HFFc6 (cell line): Measurements from ENCODE around the gene CPLX3. TPM values are rescaled to one million over a fixed set of nuclear protein-coding genes. Genes with fewer than 3 reads are reported as not detected.

Experiments used
- DNase-seq: peaks from one replicate; pipeline ENCODE4 v3.0.0-alpha.2; 2018
- H3K27ac Mint-ChIP-seq: 2 replicates; pipeline ENCODE4 v1.8.0; 2020; ENCODE audit warnings: mild to moderate bottlenecking, mixed read lengths
- H3K27me3 Mint-ChIP-seq: 2 replicates; pipeline ENCODE4 v1.8.0; 2021; ENCODE audit warnings: mild to moderate bottlenecking, moderate library complexity, mixed read lengths; ENCODE audit not compliant: insufficient read depth
- H3K36me3 Mint-ChIP-seq: 2 replicates; pipeline ENCODE4 v1.8.0; 2021; ENCODE audit warnings: low read depth, mixed read lengths
- H3K4me1 Mint-ChIP-seq: 2 replicates; pipeline ENCODE4 v1.8.0; 2020; ENCODE audit warnings: low read depth, mixed read lengths
- H3K4me3 Mint-ChIP-seq: 2 replicates; pipeline ENCODE4 v1.8.0; 2020; ENCODE audit warnings: mild to moderate bottlenecking, moderate library complexity, mixed read lengths
- H3K9me3 Mint-ChIP-seq: 2 replicates; pipeline ENCODE4 v1.8.0; 2020; ENCODE audit warnings: mild to moderate bottlenecking, mixed read lengths
- total RNA-seq, 6 experiments: library from RNA; stranded (reverse); fragmentation: NEBNext Ultra II Directional; extraction: Animal tissue kit (Norgen Biotek cat#: 25700); gene quantifications; 2 replicates in 1 of 6; 3 replicates in 5 of 6; pipeline ENCODE4 v1.2.3, GENCODE V29; 2021
- TF ChIP-seq, protein P1 (sequence below): fragments of 200-600 bp; sonication (generic); IDR thresholded peaks from 2 replicates; pipeline ENCODE4 v1.5.0; 2021; ENCODE audit warnings: antibody characterized with exemption, mild to moderate bottlenecking

CPLX3 gene
- total RNA-seq, 6 experiments from 2014 or later = 0.09 TPM; not detected in 5

DNA sequence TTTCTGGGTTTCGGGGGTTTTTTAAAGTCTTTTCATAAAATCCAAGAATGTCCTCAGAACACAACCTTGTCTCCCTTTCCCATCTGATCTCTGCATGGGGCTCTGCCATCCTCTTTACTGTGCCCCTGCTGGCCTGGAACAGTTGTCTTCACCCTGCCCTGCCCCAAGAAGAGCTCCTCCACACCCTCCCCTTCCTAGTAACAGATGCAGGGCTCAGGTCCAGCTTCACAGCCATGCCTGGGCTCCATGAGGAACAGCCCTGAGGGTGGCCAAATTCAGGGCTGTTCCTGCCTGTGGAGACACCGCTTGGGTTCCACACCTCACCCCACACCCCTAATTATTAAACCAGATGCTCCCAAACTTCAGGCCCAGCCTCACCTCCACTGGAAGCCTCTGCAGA is 29.4 kb downstream of the CPLX3 start:
- Mint-ChIP-seq H3K27ac (no peak overlapping the region), H3K4me3 (no peak overlapping the region), H3K9me3 (no peaks in the 10 kb centered on the region), H3K4me1 (no peaks in the 10 kb centered on the region; the same call in 1 of the 2 replicates), H3K36me3 (no peaks in the 10 kb centered on the region), H3K27me3 (no peaks in the 10 kb centered on the region)
- TF ChIP-seq, protein P1, sequence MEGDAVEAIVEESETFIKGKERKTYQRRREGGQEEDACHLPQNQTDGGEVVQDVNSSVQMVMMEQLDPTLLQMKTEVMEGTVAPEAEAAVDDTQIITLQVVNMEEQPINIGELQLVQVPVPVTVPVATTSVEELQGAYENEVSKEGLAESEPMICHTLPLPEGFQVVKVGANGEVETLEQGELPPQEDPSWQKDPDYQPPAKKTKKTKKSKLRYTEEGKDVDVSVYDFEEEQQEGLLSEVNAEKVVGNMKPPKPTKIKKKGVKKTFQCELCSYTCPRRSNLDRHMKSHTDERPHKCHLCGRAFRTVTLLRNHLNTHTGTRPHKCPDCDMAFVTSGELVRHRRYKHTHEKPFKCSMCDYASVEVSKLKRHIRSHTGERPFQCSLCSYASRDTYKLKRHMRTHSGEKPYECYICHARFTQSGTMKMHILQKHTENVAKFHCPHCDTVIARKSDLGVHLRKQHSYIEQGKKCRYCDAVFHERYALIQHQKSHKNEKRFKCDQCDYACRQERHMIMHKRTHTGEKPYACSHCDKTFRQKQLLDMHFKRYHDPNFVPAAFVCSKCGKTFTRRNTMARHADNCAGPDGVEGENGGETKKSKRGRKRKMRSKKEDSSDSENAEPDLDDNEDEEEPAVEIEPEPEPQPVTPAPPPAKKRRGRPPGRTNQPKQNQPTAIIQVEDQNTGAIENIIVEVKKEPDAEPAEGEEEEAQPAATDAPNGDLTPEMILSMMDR = no peak
- DNase-seq = no peak

DNA sequence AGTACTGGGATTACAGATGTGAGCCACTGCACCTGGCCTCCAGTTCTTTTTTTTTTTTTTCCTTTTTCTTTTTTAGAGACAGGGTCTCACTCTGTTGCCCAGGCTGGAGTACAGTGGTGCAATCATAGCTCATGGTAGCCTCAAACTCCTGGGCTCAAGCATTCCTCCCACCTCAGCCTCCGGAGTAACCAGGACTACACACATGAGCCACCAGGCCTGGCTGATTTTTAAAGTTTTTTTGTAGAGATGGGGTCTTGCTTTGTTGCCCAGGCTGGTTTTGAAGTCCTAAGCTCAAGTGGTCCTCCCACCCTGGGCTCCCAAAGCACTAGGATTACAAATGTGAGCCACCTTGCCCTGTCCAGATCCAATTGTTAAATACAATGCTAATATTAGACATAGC is 30.1 kb downstream of the CPLX3 start:
- H3K4me1 Mint-ChIP-seq = no peaks in the 10 kb centered on the region; the same call in 1 of the 2 replicates
- no peak overlapping the region for H3K4me3 Mint-ChIP-seq
- H3K27ac Mint-ChIP-seq = no peak overlapping the region
- no peaks in the 10 kb centered on the region for H3K36me3 Mint-ChIP-seq
- no peaks in the 10 kb centered on the region for H3K9me3 Mint-ChIP-seq
- TF ChIP-seq, protein P1 = no peak
- H3K27me3 Mint-ChIP-seq = no peaks in the 10 kb centered on the region
- DNase-seq = no peak

DNA sequence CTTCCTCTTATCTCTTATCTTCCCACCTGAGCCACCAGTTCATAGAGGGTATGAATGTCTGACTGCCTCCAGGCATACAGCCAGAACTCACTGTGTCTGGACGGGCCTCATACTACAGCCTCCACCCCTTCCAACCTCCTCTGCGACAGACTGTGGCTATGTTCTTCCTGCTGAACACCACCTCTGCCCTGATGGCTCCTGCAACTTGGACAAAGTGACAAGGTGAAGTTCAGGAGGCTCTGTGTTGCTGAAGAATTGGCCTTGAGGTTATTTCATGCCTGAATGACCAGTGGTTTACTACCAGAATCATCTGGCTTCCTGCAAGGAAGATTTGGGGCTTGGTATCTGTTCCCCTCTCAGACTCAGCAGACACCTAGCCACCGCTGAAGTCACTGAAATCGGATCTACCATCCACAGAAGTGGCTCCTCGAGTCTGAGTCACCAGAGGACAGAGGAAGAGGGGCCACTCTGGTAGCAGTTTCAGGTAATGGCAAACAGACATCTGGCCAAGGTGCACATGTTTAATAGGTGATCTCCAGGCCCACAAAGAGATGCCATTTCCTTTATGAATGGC is 30.7 kb downstream of the CPLX3 start:
- H3K36me3 Mint-ChIP-seq = no peaks in the 10 kb centered on the region
- H3K27ac Mint-ChIP-seq = no peak overlapping the region
- DNase-seq = no peak
- H3K4me3 Mint-ChIP-seq = no peak overlapping the region
- H3K4me1 Mint-ChIP-seq = no peaks in the 10 kb centered on the region; the same call in 1 of the 2 replicates
- H3K27me3 Mint-ChIP-seq = no peaks in the 10 kb centered on the region
- no peaks in the 10 kb centered on the region for H3K9me3 Mint-ChIP-seq
- TF ChIP-seq, protein P1 = no peak

DNA sequence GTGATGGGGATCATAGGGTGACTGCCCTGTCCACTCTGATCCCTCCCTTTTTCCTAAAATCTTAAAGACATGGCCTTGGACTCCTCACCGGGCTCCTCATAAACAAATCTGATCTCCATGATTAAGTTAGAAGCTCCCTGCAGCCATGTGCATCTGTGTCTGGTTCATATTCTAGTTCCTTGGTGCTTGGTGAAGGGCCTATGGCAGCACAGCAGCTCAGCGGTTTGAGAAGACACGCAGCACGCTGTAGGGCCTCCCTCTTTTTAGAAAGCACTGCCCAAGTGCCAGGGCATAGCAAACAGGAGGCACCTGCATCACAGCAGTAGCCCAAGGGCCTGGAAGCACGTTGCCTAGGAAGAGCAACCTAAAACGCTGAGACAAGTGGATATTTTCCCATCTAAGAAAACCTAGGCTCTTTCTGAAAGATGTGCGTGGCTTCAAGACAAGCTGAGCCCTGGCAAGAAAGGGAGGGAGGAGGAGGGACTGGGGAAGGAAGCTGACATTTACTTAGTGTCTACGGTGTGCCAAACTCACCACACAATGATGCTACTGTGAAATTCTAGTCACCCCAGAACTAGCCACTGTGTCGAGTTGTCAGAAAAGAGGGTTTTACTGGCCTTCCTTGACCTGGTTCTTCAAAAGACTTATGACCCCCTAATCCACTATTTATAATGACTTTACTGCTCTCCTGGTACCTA is 31.4 kb downstream of the CPLX3 start:
- TF ChIP-seq, protein P1 = no peak
- no peak for DNase-seq
- no peak overlapping the region for H3K27ac Mint-ChIP-seq
- no peak overlapping the region for H3K4me3 Mint-ChIP-seq
- no peaks in the 10 kb centered on the region for H3K9me3 Mint-ChIP-seq
- H3K27me3 Mint-ChIP-seq = no peaks in the 10 kb centered on the region
- H3K4me1 Mint-ChIP-seq = no peaks in the 10 kb centered on the region; the same call in 1 of the 2 replicates
- H3K36me3 Mint-ChIP-seq = no peaks in the 10 kb centered on the region

DNA sequence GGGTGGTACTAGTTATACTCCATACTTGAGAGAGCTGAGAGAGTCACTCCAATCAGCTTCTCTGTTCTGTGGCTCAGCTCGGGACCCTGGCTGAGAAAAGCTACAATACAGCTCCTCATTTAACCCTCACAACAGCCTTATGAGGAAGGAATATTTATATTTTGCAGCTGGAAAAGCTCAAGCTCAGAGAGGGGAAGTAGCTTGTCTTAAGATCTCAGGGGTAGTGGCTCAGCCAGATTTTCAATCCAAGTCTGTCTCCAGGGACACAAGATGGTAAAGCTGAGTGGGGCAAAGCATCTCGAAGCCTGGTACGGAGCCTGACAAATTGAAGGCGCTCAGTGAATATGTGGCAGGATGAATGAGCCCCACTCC is 31.9 kb downstream of the CPLX3 start:
- no peaks in the 10 kb centered on the region for H3K27me3 Mint-ChIP-seq
- peaks cover 1% of the 10 kb centered on the region for H3K4me1 Mint-ChIP-seq
- no peak overlapping the region for H3K27ac Mint-ChIP-seq
- H3K4me3 Mint-ChIP-seq = no peak overlapping the region
- TF ChIP-seq, protein P1 = no peak
- H3K9me3 Mint-ChIP-seq = no peaks in the 10 kb centered on the region
- no peaks in the 10 kb centered on the region for H3K36me3 Mint-ChIP-seq
- DNase-seq = no peak
